Stomach smooth muscle (tissue), 2 donors: ENCODE results near the gene SRP54.
"Not testable (repeated sequence)": the region's sequence is repeated elsewhere in the genome, so short reads cannot be mapped to it uniquely, and the experiment has no call there.

Experiments
- H3K27ac ChIP-seq: one replicate; pipeline ENCODE4 v1.7.0; 2013; ENCODE audit warnings: mild to moderate bottlenecking, low read length, inconsistent platforms
- H3K27me3 ChIP-seq, 2 donors: one replicate each; pipeline ENCODE4 v1.7.0; 2013; ENCODE audit warnings: low read length in 2 of 2; ENCODE audit not compliant: insufficient read depth in 2 of 2, control insufficient read depth in 1 of 2
- H3K36me3 ChIP-seq, 2 donors: one replicate each; pipeline ENCODE4 v1.7.0; 2013; ENCODE audit warnings: low read length in 2 of 2; ENCODE audit not compliant: control insufficient read depth in 2 of 2, insufficient read depth in 2 of 2
- H3K4me1 ChIP-seq: one replicate; pipeline ENCODE4 v1.7.0; 2013; ENCODE audit warnings: low read length; ENCODE audit not compliant: control insufficient read depth, insufficient read depth
- H3K4me3 ChIP-seq, 2 donors: one replicate each; pipeline ENCODE4 v1.7.0; 2013; ENCODE audit warnings: low read length in 2 of 2
- H3K9ac ChIP-seq, 2 donors: one replicate each; pipeline ENCODE4 v1.7.0; 2013; ENCODE audit warnings: low read length in 2 of 2, mild to moderate bottlenecking in 1 of 2
- H3K9me3 ChIP-seq, 2 donors: one replicate each; pipeline ENCODE4 v1.7.0; 2013; ENCODE audit warnings: low read length in 2 of 2; ENCODE audit not compliant: control insufficient read depth in 2 of 2
- donor health status: healthy.
- donor health status: Pancreatic carcinoma.

SRP54 gene

DNA sequence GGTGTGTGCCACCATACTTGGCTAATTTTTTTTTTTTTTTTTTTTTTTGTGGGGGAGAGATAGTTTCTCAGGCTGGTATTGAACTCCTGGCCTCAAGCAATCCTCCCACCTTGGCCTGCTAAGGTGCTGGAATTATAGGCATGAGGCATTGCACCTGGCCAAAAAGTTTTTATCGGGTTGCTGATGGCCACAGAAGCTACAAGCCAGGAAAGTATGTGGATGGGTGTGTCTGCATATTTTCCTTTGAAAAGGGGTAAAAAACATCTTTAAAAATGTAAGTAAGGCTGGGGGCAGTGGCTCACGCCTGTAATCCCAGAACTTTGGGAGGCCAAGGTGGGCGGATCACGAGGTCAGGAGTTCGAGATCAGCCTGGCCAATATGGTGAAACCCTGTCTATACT, 20.7 kb upstream of the SRP54 start:
- not testable (repeated sequence) for H3K4me3 ChIP-seq, H3K4me1 ChIP-seq, H3K36me3 ChIP-seq, H3K27ac ChIP-seq, H3K9ac ChIP-seq, H3K9me3 ChIP-seq, H3K27me3 ChIP-seq

DNA sequence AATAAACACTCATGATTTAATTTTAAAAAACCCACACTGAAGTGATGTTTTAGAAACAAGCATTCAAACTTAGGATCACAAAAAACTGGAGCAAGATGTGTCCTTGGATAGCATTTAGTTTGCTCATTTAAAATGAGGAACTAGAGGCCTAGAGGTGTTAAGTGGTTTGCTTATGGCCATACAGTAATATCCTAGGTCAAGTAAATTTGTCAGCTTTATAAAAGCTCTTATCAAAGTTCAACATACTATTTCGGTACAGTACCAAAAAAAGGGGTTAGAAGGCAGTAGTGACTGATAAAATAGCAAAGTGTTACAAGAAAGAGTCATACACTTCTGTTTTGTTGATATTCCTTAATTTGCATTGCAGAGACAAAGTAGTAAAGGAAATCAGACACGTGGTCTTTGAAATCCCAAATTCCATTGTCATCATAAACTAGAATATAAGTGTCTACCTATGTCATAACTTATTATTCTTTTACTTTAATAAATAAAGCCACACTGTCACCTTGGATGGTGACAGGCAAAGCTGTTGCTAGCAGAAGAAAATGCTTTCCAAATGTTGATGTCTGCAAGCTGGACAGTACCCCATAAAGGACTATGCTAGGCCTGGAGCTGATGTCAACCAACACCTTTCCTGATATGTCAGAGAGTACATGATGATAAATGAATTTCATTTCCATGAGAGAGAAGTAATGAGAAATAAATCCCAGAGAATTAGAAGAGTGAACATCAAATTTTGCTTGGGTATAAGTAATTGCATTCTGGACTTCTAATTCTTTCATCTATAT, 17.6 kb upstream of the SRP54 start:
- no peaks in the 10 kb centered on the region for H3K9me3 ChIP-seq
- no peak overlapping the region for H3K4me3 ChIP-seq
- H3K9ac ChIP-seq = no peak overlapping the region
- H3K36me3 ChIP-seq = peaks cover 0 to 10% of the 10 kb centered on the region in 2 donors
- H3K27ac ChIP-seq = no peak overlapping the region
- H3K4me1 ChIP-seq = no peaks in the 10 kb centered on the region
- no peaks in the 10 kb centered on the region for H3K27me3 ChIP-seq

DNA sequence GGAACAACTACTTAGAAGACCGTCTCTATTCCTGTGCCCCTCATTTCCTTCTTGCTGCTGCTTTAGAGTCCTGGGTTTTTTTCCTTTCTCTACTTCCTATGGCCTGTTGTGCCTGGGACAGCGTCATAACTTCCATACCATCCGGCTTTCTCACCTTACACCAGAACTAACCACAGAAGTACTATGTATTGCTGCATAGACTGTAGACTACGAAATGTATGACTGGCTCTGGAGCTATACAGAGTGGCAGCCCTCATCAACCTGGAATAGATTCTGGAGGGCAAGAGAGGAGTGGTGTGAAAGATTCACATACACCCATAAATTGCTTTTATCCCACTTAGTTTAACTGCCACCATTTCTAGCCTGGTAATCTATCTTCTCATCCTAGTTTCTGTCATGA, 16.9 kb upstream of the SRP54 start:
- Histone ChIP-seq H3K9me3 (no peaks in the 10 kb centered on the region), H3K4me1 (no peaks in the 10 kb centered on the region), H3K27me3 (no peaks in the 10 kb centered on the region), H3K9ac (no peak overlapping the region), H3K36me3 (peaks cover 0 to 10% of the 10 kb centered on the region in 2 donors), H3K4me3 (no peak overlapping the region), H3K27ac (no peak overlapping the region)

DNA sequence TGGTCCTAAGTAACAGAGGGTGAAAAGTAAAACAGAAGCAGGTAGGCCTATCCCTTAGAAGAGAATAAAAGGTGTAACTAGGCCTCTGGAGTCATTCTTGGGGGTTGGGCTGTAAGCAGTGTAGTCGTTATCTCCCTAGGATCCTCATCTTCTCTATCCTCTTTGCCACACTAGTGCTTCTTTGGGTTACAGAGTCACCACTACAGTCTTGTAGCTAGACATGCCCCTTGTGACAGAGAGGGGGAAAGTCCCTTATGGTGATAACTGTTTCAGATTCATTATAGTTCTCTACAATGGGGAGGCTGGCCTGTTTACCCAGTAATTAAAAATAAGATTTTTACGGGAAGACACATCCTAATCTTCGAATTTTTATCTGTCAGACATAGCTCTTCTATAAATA, 16.4 kb upstream of the SRP54 start:
- H3K36me3 ChIP-seq = peaks cover 0 to 10% of the 10 kb centered on the region in 2 donors
- H3K27me3 ChIP-seq = no peaks in the 10 kb centered on the region
- no peaks in the 10 kb centered on the region for H3K4me1 ChIP-seq
- H3K9ac ChIP-seq = no peak overlapping the region
- no peak overlapping the region for H3K4me3 ChIP-seq
- H3K9me3 ChIP-seq = no peaks in the 10 kb centered on the region
- H3K27ac ChIP-seq = no peak overlapping the region

DNA sequence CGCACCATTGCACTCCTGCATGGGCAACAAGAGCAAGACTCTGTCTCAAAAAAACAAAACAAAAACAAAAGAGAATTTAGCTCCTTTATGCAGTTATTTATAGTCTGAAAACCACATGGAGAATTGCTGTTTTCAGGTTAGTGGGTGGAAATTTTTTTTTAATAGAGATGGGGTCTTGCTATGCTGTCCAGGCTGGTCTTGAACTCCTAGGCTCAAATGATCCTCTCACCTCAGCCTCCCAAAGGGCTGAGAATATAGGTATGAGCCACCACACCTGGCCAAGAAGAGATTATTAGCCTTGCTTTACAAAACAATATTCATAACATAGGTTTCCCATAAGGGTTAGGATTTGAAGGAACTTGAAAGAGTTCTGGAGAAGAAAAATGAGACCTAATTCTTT, 12.1 kb upstream of the SRP54 start:
- no peak overlapping the region for H3K9ac ChIP-seq
- H3K4me3 ChIP-seq = no peak overlapping the region
- H3K27ac ChIP-seq = no peak overlapping the region
- H3K36me3 ChIP-seq = peaks cover 0 to 10% of the 10 kb centered on the region in 2 donors
- H3K27me3 ChIP-seq = no peaks in the 10 kb centered on the region
- H3K4me1 ChIP-seq = no peaks in the 10 kb centered on the region
- H3K9me3 ChIP-seq = no peaks in the 10 kb centered on the region

DNA sequence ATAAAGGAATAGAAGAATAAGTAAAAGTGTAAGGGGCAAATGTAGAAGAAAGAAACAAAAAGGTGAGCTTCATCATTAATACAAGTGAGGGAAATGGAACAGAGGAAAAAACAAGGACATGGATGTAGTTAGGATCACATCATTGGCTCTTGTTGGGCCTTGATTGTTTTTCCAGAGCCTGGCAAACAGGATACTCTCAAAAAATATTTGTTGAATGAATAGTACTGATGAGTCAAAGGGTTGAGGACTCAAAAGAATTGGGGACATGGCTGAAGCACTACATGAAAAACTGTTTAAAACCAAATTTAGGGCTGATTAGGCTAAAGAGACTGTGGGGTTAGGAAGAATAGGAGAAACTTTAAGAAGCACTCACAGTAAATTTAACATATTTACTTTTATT, 11.4 kb upstream of the SRP54 start:
- no peaks in the 10 kb centered on the region for H3K4me1 ChIP-seq
- H3K9ac ChIP-seq = no peak overlapping the region
- H3K27ac ChIP-seq = no peak overlapping the region
- peaks cover 0 to 10% of the 10 kb centered on the region in 2 donors for H3K36me3 ChIP-seq
- H3K9me3 ChIP-seq = no peaks in the 10 kb centered on the region
- H3K4me3 ChIP-seq = no peak overlapping the region
- H3K27me3 ChIP-seq = no peaks in the 10 kb centered on the region

DNA sequence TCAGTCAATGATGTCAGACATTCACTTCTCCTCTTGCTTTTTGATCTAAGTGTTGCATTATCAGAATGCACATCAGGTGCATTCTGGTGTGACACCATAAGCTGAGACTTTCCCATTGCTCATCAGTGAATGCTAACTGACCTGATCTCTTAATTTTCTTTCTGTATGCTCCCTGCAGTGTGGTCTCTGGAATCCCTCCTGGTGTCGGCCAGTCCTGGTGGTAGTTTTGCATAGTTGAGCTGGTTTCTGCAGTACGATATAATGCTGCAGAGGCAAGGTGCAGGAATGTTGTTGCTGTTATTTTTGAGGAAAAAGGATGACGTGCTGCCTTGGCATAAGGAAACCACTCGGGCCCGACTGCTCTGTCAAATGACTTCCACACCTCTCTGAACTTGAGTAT, 11.0 kb upstream of the SRP54 start:
- Histone ChIP-seq H3K4me1 (no peaks in the 10 kb centered on the region), H3K36me3 (peaks cover 0 to 10% of the 10 kb centered on the region in 2 donors), H3K9me3 (no peaks in the 10 kb centered on the region), H3K4me3 (no peak overlapping the region), H3K27me3 (no peaks in the 10 kb centered on the region), H3K9ac (no peak overlapping the region), H3K27ac (no peak overlapping the region)

DNA sequence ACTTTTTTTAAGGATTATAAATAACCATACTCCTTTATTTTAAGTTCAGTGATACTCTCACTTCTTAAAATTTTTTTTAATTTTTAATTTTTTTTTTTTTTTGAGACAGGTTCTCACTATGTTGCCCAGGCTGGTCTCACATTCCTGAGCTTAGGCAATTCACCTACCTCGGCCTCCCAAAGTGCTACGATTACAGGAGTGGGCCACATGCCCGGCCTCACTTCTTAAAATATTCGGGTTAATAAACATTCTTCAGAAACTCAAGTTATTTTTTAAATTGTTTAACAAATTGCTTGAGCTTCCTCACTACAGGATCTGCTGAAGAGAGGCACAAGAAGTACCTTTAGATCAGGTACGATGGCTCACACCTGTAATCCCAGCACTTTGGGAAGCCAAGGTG, 4.3 kb upstream of the SRP54 start:
- H3K36me3 ChIP-seq = no peaks in the 10 kb centered on the region
- H3K4me1 ChIP-seq = peaks cover 14% of the 10 kb centered on the region
- H3K9me3 ChIP-seq = no peaks in the 10 kb centered on the region
- H3K9ac ChIP-seq = no peak overlapping the region
- no peak overlapping the region for H3K27ac ChIP-seq
- no peaks in the 10 kb centered on the region for H3K27me3 ChIP-seq
- no peak overlapping the region for H3K4me3 ChIP-seq

DNA sequence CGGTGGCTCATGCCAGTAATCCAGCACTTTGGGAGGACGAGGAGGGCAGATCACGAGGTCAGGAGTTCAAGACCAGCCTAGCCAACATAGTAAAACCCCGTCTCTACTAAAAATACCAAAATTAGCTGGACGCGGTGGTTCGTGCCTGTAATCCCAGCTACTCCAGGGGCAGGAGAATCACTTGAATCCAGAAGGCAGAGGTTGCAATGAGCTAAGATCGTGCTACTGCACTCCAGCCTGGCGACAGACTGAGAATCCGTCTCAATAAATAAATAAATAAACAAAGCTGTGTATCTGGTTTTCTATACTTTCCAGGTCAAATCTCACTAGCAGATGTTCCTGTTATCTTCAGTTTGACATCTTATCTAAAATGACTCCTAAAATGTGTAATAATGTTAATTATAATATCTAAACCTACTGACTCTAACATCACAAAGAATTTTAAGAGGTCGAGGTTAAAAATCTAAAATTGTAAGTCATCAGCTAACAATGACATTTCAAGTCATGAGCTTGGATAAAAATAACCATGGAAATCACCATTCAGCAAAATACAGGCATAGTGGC, 2.4 kb upstream of the SRP54 start:
- Histone ChIP-seq H3K4me1 (peaks cover 17% of the 10 kb centered on the region), H3K27me3 (no peaks in the 10 kb centered on the region), H3K36me3 (no peaks in the 10 kb centered on the region), H3K4me3 (peak overlapping the region in 1 of 2 donors; percentile 97), H3K9ac (no peak overlapping the region), H3K27ac (no peak overlapping the region), H3K9me3 (no peaks in the 10 kb centered on the region)

DNA sequence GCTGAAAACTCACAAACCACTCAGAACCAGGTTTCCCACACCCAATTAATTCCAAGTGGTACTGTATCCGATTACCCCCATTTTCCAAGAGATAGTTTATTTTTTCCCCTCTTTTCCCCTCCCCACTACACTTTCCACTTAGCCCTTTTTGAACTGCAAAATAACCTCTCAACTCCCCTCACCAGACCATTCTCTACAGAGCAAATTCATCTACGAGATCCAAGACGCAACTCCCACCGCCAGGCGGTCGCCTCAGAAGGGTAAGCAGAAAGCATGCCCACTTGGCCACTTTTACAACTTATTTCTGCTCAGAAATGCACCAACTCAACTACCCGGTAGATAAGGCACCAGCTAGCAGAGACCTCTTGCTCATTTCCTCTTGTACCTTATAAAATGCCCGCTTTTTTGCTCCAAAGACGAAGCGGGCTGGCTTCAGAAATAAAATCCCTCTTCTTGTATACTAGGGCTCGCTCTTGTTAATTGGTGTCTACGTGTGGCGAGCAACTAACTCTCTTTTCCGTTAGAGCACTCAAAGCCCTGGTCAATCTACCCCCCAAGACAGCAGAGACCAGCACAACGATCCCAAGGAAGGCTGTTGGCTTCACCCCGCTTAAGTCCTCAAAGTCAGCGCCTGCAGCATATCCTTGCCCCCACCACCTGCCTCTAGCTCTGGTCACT, 910 bp upstream of the SRP54 start:
- peak overlapping the region; percentile 95 to 98 for H3K9ac ChIP-seq
- H3K4me3 ChIP-seq = peak overlapping the region; percentile 93 to 97
- H3K27ac ChIP-seq = peak overlapping the region; percentile 99
- no peaks in the 10 kb centered on the region for H3K27me3 ChIP-seq
- H3K4me1 ChIP-seq = peaks cover 17% of the 10 kb centered on the region
- H3K9me3 ChIP-seq = no peaks in the 10 kb centered on the region
- H3K36me3 ChIP-seq = no peaks in the 10 kb centered on the region
